A673 (cell line): ENCODE measurements around the gene FAM168A.

Source experiments
- CTCF ChIP-seq: fragments of 300-800, 200-600 bp; sonication (generic); conservative IDR thresholded peaks from 2 replicates; pipeline ENCODE4 v1.5.1; 2017; ENCODE audit warnings: low read depth, mild to moderate bottlenecking, antibody characterized with exemption, low read length, moderate library complexity, mixed read lengths
- EZH2 ChIP-seq: fragments of 200-600 bp; sonication (generic); IDR thresholded peaks from 2 replicates; pipeline ENCODE4 v1.6.1; 2017; ENCODE audit warnings: borderline replicate concordance, low read depth, mild to moderate bottlenecking, mixed read lengths, antibody characterized with exemption, low read length; ENCODE audit not compliant: poor library complexity, severe bottlenecking

GRCh38 chr11:73636249-73636648 is 38.3 kb upstream of the FAM168A start:
- TF ChIP-seq CTCF (no peak), EZH2 (no peak)
